Chondrocyte (in vitro differentiated cells): ENCODE data around the gene CERK. TPM values are rescaled to one million over a fixed set of nuclear protein-coding genes. Genes with fewer than 3 reads are reported as not detected.

Experiments used
- DNase-seq: peaks from one replicate; pipeline ENCODE4 v3.0.0; 2021; ENCODE audit warnings: mixed read lengths, low spot score
- H3K27ac Mint-ChIP-seq: one replicate; pipeline ENCODE4 v1.8.0; 2021; ENCODE audit warnings: mild to moderate bottlenecking, moderate library complexity, mixed read lengths; ENCODE audit not compliant: unreplicated experiment
- H3K27me3 Mint-ChIP-seq: 2 replicates; pipeline ENCODE4 v1.8.0; 2021; ENCODE audit warnings: low read depth, mixed read lengths
- H3K36me3 Mint-ChIP-seq: 2 replicates; pipeline ENCODE4 v1.8.0; 2021; ENCODE audit warnings: low read depth, mixed read lengths
- H3K4me1 Mint-ChIP-seq: 2 replicates; pipeline ENCODE4 v1.8.0; 2021; ENCODE audit warnings: low read depth, mild to moderate bottlenecking, mixed read lengths
- H3K4me3 Mint-ChIP-seq: one replicate; pipeline ENCODE4 v1.8.0; 2021; ENCODE audit warnings: mild to moderate bottlenecking, moderate library complexity, mixed read lengths; ENCODE audit not compliant: unreplicated experiment
- H3K9me3 Mint-ChIP-seq: 2 replicates; pipeline ENCODE4 v1.8.0; 2021; ENCODE audit warnings: low read depth, mixed read lengths
- CTCF ChIP-seq: fragments of 200-600 bp; sonication (generic); IDR thresholded peaks from 2 replicates; pipeline ENCODE4 v1.5.0; 2021; ENCODE audit warnings: antibody characterized with exemption, mild to moderate bottlenecking, moderate library complexity
- total RNA-seq: library from RNA; stranded (reverse); gene quantifications from 3 replicates; pipeline ENCODE4 v1.2.1, GENCODE V29; 2021

The CERK gene
- total RNA-seq, 1 donor from 2014 or later: 28.8 TPM

GRCh38 chr22:46750863-46751443 lies 12.9 kb upstream of the CERK start:
- H3K9me3 Mint-ChIP-seq: no peaks in the 10 kb centered on the region
- H3K27ac Mint-ChIP-seq: no peak overlapping the region
- DNase-seq: no peak
- H3K27me3 Mint-ChIP-seq: peaks cover 6% of the 10 kb centered on the region
- peaks cover 40% of the 10 kb centered on the region for H3K4me1 Mint-ChIP-seq
- H3K4me3 Mint-ChIP-seq: no peak overlapping the region
- no peak for TF ChIP-seq CTCF
- no peaks in the 10 kb centered on the region for H3K36me3 Mint-ChIP-seq

DNA sequence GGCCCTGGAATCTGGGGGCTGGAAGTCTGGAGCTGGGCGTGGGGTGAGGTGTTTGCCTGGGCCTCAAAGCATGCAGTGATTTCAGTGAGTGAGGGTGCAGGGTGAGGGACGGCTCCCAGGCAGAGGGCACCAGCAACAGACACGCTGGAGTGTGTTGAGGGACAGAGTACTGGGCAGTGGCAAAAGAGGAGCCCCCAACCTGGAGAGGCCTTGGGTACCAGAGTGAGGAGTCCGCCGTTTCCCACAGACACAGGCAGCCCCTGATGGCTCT lies 12.4 kb upstream of the CERK start:
- DNase-seq: no peak
- H3K9me3 Mint-ChIP-seq: no peaks in the 10 kb centered on the region
- peak overlapping the region; percentile 61 for H3K27ac Mint-ChIP-seq
- H3K4me1 Mint-ChIP-seq: peaks cover 40% of the 10 kb centered on the region
- H3K4me3 Mint-ChIP-seq: no peak overlapping the region
- H3K36me3 Mint-ChIP-seq: no peaks in the 10 kb centered on the region
- TF ChIP-seq CTCF: no peak
- peaks cover 6% of the 10 kb centered on the region for H3K27me3 Mint-ChIP-seq

DNA sequence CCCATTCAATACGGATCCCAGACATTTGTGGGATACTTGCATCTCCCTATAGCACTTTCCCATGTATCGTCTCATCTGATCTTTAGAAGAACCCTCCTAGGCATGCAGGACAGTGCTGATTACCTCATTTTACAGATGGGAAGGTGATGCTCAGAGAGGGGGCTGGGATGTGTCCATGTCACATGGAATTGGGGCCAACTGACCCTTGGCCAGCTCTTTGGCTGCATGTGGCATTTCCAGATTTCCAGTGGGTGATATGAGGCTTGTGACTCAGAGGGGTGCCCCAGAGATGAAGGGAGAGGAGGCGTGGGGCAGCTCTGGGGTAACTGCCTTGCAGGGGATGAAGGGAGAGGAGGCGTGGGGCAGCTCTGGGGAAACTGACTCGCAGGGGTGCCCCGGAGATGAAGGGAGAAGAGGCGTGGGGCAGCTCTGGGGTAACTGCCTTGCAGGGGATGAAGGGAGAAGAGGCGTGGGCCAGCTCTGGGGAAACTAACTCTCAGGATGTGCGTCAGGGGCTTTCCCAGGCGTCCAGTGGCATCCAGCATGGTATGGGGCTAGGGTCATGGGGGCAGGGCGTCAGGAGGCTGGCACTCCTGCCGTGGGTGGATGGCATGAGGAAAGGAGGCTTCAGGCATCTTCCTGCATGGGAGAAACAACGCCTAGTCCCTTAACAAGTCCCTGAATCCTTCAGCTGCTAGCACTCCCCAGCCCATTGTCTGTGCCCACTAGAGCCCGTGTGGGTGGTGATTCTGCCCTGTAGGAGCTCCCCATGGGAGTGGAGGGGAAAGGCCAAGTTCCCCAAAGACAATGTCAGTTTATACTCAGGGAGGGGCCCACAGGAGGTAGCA lies 11.9 kb upstream of the CERK start:
- TF ChIP-seq CTCF: no peak
- H3K27me3 Mint-ChIP-seq: peaks cover 6% of the 10 kb centered on the region
- H3K36me3 Mint-ChIP-seq: no peaks in the 10 kb centered on the region
- H3K4me1 Mint-ChIP-seq: peaks cover 38% of the 10 kb centered on the region
- no peak overlapping the region for H3K4me3 Mint-ChIP-seq
- DNase-seq: no peak
- peak overlapping the region; percentile 61 for H3K27ac Mint-ChIP-seq
- no peaks in the 10 kb centered on the region for H3K9me3 Mint-ChIP-seq

DNA sequence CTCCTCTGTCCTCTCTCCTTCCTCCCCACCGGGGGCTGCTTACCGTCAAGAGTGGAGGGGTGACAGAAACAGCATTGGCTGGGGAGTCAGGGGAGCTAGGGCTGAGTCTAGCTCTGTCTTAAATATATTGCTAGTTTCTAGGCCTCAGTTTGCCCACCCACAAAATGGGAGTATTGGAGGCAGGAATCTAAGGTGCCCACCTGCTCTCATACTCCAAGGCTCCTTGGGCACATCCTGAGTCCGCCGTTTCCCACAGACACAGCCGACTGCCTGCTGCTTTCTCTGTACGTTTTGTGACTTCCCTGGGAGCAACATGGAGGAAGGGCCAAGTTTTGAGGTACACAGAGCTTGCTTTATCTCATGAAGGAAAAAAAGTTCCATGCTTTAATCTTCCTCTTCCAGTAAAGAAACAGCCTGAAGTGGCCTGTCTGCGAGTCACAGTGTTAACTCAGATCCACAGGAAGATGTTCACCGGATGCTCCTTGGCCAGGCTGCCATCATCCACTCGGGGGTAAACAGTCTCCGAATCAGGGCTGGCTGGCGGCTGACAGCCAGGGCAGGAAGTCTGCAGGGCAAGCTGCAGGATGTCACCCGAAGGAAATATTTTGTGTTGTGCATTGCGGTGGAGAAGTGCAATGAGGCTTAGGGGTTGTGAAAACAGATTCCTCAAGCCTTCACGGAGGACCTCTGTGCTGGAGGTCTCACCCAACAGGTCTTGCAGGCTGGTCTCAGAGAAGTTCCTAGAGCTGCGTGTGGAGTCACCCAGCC lies 11.0 kb upstream of the CERK start:
- H3K9me3 Mint-ChIP-seq: no peaks in the 10 kb centered on the region
- H3K36me3 Mint-ChIP-seq: no peaks in the 10 kb centered on the region
- H3K27ac Mint-ChIP-seq: peak overlapping the region; percentile 46
- peaks cover 6% of the 10 kb centered on the region for H3K27me3 Mint-ChIP-seq
- no peak for DNase-seq
- peaks cover 31% of the 10 kb centered on the region for H3K4me1 Mint-ChIP-seq
- TF ChIP-seq CTCF: no peak
- H3K4me3 Mint-ChIP-seq: peak overlapping the region; percentile 20

DNA sequence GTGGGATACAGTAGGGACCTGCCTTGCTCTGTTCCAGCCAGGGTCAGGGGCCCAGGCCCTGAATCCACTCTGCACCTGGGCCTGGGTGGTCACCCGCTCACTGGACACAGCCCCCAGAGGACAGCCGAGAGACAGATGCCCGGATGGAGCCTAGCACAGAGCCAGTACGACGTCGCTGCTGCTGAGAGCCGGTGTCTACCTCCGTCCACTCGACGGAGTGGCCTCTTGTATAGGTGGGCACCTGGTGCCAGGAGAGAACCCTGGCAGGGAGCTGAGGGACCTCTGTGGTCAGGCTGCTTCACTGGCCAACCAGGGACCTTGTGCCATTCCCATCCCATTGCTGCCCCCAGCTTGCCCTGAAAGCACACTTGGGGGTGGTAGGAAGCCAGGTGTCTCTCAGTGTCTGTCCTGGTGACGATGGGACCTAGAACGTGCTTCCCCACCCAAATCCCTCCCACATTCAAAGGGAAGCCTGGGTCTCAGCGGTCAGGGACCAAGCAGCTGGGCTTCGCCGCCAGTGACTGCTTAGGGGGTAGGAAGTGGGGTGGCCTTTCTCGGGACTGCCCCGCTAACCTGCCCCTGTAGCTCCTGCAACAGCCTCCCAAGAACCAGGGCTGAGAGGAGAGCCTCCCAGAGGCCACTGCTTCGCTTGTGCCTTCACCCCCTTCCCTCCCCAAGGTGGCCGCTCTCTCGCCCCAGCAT lies 10.3 kb upstream of the CERK start:
- peaks cover 24% of the 10 kb centered on the region for H3K4me1 Mint-ChIP-seq
- DNase-seq: no peak
- H3K4me3 Mint-ChIP-seq: no peak overlapping the region
- H3K27me3 Mint-ChIP-seq: peaks cover 6% of the 10 kb centered on the region
- H3K27ac Mint-ChIP-seq: no peak overlapping the region
- no peak for TF ChIP-seq CTCF
- no peaks in the 10 kb centered on the region for H3K9me3 Mint-ChIP-seq
- no peaks in the 10 kb centered on the region for H3K36me3 Mint-ChIP-seq
